HL-60 (cell line): ENCODE data around the gene GIMAP7.
"Not testable (repeated sequence)": the region's sequence is repeated elsewhere in the genome, so short reads cannot be mapped to it uniquely, and the experiment has no call there.

Experiments
- DNase-seq, 2 experiments: peaks; one replicate each; pipeline ENCODE4 v3.0.0-alpha.2; 2010 to 2020; ENCODE audit warnings: low read depth in 1 of 2, low spot score in 1 of 2
- H3K27ac ChIP-seq: fragments of 250-450 bp; sonication (Bioruptor Pico); replicated peaks from 2 replicates; pipeline ENCODE4 v1.5.1; 2020; ENCODE audit warnings: mild to moderate bottlenecking, moderate library complexity
- H3K27me3 ChIP-seq: fragments of 250-450 bp; sonication (Bioruptor Pico); 2 replicates; pipeline ENCODE4 v1.5.1; 2021; ENCODE audit warnings: mild to moderate bottlenecking, moderate library complexity; ENCODE audit not compliant: insufficient read depth, poor library complexity, severe bottlenecking
- H3K4me3 ChIP-seq: replicated peaks from 2 replicates; pipeline ENCODE4 v1.5.1; 2011; ENCODE audit warnings: mild to moderate bottlenecking, control low read depth, low read length; ENCODE audit not compliant: insufficient read depth
- GABPA ChIP-seq: IDR thresholded peaks from 2 replicates; pipeline ENCODE4 v1.6.1; 2012; ENCODE audit warnings: low read depth
- POLR2AphosphoS5 ChIP-seq: IDR thresholded peaks from 2 replicates; pipeline ENCODE4 v1.6.1; 2012; ENCODE audit warnings: low read depth
- REST ChIP-seq: IDR thresholded peaks from 2 replicates; pipeline ENCODE4 v1.6.1; 2012; ENCODE audit warnings: low read depth; ENCODE audit not compliant: insufficient replicate concordance
- SPI1 ChIP-seq: IDR thresholded peaks from 2 replicates; pipeline ENCODE4 v1.6.1; 2012; ENCODE audit warnings: low read depth, mild to moderate bottlenecking, borderline replicate concordance
- TF ChIP-seq, protein P1 (sequence below): IDR thresholded peaks from one replicate; pipeline ENCODE4 v1.5.1; 2011; ENCODE audit warnings: low read length, control low read depth, inconsistent platforms; ENCODE audit not compliant: insufficient read depth

GIMAP7 gene

DNA sequence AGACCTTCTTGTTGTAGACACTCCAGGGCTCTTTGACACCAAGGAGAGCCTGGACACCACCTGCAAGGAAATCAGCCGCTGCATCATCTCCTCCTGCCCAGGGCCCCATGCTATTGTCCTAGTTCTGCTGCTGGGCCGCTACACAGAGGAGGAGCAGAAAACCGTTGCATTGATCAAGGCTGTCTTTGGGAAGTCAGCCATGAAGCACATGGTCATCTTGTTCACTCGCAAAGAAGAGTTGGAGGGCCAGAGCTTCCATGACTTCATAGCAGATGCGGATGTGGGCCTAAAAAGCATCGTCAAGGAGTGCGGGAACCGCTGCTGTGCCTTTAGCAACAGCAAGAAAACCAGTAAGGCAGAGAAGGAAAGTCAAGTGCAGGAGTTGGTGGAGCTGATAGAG is 5.5 kb downstream of the GIMAP7 start:
- Histone ChIP-seq H3K27ac (no peak overlapping the region), H3K4me3 (no peak overlapping the region), H3K27me3 (peaks cover 14% of the 10 kb centered on the region)
- DNase-seq = no peak
- TF ChIP-seq, protein P1, sequence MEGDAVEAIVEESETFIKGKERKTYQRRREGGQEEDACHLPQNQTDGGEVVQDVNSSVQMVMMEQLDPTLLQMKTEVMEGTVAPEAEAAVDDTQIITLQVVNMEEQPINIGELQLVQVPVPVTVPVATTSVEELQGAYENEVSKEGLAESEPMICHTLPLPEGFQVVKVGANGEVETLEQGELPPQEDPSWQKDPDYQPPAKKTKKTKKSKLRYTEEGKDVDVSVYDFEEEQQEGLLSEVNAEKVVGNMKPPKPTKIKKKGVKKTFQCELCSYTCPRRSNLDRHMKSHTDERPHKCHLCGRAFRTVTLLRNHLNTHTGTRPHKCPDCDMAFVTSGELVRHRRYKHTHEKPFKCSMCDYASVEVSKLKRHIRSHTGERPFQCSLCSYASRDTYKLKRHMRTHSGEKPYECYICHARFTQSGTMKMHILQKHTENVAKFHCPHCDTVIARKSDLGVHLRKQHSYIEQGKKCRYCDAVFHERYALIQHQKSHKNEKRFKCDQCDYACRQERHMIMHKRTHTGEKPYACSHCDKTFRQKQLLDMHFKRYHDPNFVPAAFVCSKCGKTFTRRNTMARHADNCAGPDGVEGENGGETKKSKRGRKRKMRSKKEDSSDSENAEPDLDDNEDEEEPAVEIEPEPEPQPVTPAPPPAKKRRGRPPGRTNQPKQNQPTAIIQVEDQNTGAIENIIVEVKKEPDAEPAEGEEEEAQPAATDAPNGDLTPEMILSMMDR = no peak
- TF ChIP-seq SPI1 (no peak), GABPA (no peak), REST (no peak), POLR2AphosphoS5 (no peak)

DNA sequence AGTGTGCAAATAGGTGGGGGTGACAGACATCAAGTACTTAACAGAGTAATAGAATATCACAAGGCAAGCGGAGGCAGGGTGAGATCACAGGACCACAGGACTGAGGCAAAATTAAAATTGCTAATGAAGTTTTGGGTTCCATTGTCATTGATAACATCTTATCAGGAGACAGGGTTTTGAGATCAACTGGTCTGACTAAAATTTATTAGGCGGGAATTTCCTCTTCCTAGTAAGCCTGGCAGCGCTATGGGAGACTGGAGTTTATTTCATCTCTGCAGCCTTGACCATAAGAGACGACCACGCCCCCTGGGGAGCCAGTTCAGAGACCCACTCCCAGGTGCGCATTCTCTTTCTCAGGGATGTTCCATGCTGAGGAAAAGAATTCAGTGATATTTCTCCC is 8.3 kb downstream of the GIMAP7 start:
- not testable (repeated sequence) for H3K4me3 ChIP-seq, H3K27me3 ChIP-seq, DNase-seq, H3K27ac ChIP-seq

- no peak overlapping the region for H3K4me3 ChIP-seq
- H3K27me3 ChIP-seq = no peaks in the 10 kb centered on the region
- TF ChIP-seq, protein P1 = no peak
- TF ChIP-seq REST = no peak
- no peak for TF ChIP-seq SPI1
- no peak for TF ChIP-seq POLR2AphosphoS5
- no peak for TF ChIP-seq GABPA
- no peak overlapping the region for H3K27ac ChIP-seq
- DNase-seq = no peak
Measured at GRCh38 chr7:150524018-150524417, 9.3 kb downstream of the GIMAP7 start.

DNA sequence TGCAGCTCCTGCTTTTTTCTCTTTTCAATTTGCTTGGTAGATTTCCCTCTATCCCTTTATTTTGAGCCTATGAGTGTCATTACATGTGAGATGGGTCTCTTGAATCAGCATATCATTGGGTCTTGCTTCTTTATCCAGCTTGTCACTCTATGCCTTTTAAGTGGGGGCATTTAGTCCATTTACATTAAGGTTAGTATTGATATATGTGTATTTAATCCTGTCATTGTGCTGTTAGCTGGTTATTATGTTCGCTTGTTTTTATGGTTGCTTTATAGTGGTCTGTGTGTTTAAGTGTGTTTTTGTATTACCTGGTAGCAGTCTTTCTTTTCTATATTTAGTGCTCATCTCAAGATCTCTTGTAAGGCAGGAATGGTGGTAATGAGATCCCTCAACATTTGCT is 17.0 kb downstream of the GIMAP7 start:
- no peak overlapping the region for H3K4me3 ChIP-seq
- H3K27ac ChIP-seq = no peak overlapping the region
- peaks cover 3% of the 10 kb centered on the region for H3K27me3 ChIP-seq
- no peak for TF ChIP-seq GABPA
- no peak for TF ChIP-seq SPI1
- TF ChIP-seq, protein P1 = no peak
- TF ChIP-seq POLR2AphosphoS5 = no peak
- no peak for TF ChIP-seq REST
- no peak for DNase-seq
